OCI-LY7 (cell line): ENCODE results near the gene CCDC71L. TPM values are rescaled to one million over a fixed set of nuclear protein-coding genes. Genes with fewer than 3 reads are reported as not detected.

ENCODE experiments used
- BruUV-seq: library from RNA; stranded (reverse); fragments of 400-500 nt; replicated peaks from 2 replicates; lab custom pipeline; 2021; lab: Mats Ljungman, UMichigan
- CTCF ChIA-PET: fragments of 300-600 bp; sonication (Branson Sonifier 250); formaldehyde crosslinking; loops from one replicate; lab custom pipeline; 2022; ENCODE audit warnings: antibody characterized with exemption; ENCODE audit not compliant: unreplicated experiment; lab: Charles Lee
- POLR2A ChIA-PET: fragments of 300-600 bp; sonication (Branson Sonifier 250); formaldehyde crosslinking; loops from one replicate; lab custom pipeline; 2022; ENCODE audit warnings: antibody characterized with exemption; lab: Charles Lee
- DNase-seq: peaks from one replicate; pipeline ENCODE4 v3.0.0-alpha.2; 2015; ENCODE audit warnings: low spot score
- H2AFZ ChIP-seq: fragments of 200-600 bp; sonication (generic), shearing (Covaris generic); 2 replicates; pipeline ENCODE4 v1.6.1; 2014; ENCODE audit warnings: mild to moderate bottlenecking, antibody characterized with exemption, low read length, moderate library complexity
- H3K27ac ChIP-seq: fragments of 200-600 bp; sonication (generic); 2 replicates; pipeline ENCODE4 v1.5.1; 2014; ENCODE audit warnings: mixed run types, low read depth, mild to moderate bottlenecking, moderate library complexity, low read length, inconsistent platforms; ENCODE audit not compliant: poor library complexity, severe bottlenecking
- H3K36me3 ChIP-seq: fragments of 200-600 bp; sonication (generic); 2 replicates; pipeline ENCODE4 v1.6.1; 2014; ENCODE audit warnings: mild to moderate bottlenecking, antibody characterized with exemption, low read length, moderate library complexity, mixed read lengths; ENCODE audit not compliant: insufficient read depth
- H3K4me1 ChIP-seq: fragments of 200-600 bp; sonication (generic); 2 replicates; pipeline ENCODE4 v1.5.1; 2014; ENCODE audit warnings: mild to moderate bottlenecking, low read length; ENCODE audit not compliant: insufficient read depth, poor library complexity, severe bottlenecking
- H3K4me2 ChIP-seq: fragments of 200-600 bp; sonication (generic); 2 replicates; pipeline ENCODE4 v1.6.1; 2014; ENCODE audit warnings: mild to moderate bottlenecking, low read length
- H3K4me3 ChIP-seq: fragments of 200-600 bp; sonication (generic); 2 replicates; pipeline ENCODE4 v1.5.1; 2014; ENCODE audit warnings: mild to moderate bottlenecking, low read depth, low read length; ENCODE audit not compliant: poor library complexity, severe bottlenecking
- H3K79me2 ChIP-seq: fragments of 200-600 bp; sonication (generic); 2 replicates; pipeline ENCODE4 v1.6.1; 2016; ENCODE audit warnings: low read depth, mild to moderate bottlenecking, low read length, moderate library complexity, mixed read lengths; ENCODE audit not compliant: insufficient read depth
- H3K9me2 ChIP-seq: fragments of 200-600 bp; sonication (generic); 2 replicates; pipeline ENCODE4 v1.6.1; 2016; ENCODE audit warnings: mild to moderate bottlenecking, low read length, mixed read lengths; ENCODE audit not compliant: insufficient read depth
- H3K9me3 ChIP-seq: fragments of 200-600 bp; sonication (generic); 2 replicates; pipeline ENCODE4 v1.6.1; 2014; ENCODE audit warnings: mild to moderate bottlenecking, mixed run types, low read length, mixed read lengths
- H4K20me1 ChIP-seq: fragments of 200-600 bp; sonication (generic); 2 replicates; pipeline ENCODE4 v1.6.1; 2014; ENCODE audit warnings: mild to moderate bottlenecking, antibody characterized with exemption, low read length, moderate library complexity, mixed read lengths; ENCODE audit not compliant: insufficient read depth
- EZH2phosphoT487 ChIP-seq: fragments of 200-600 bp; sonication (generic); IDR thresholded peaks from 2 replicates; pipeline ENCODE4 v1.6.1; 2018; ENCODE audit warnings: low read depth, borderline replicate concordance, mild to moderate bottlenecking, mixed run types, antibody characterized with exemption, low read length, moderate library complexity, mixed read lengths
- intact Hi-C: fragments of 100-400 bp; cut with micrococcal nuclease; formaldehyde crosslinking; loops from one replicate; pipeline ENCODE4 v1.10.0; 2022; ENCODE audit not compliant: unreplicated experiment
- total RNA-seq, 2 experiments: library from RNA; depleted of rRNA in 1 of 2; stranded (reverse); fragments of >200 nt in 1 of 2; shearing (Covaris generic) in 1 of 2; gene quantifications; 2 replicates each; pipeline ENCODE4 v1.2.3, GENCODE V29; 2014 to 2022
- TF ChIP-seq, protein P1 (sequence below): fragments of 200-600 bp; sonication (generic); conservative IDR thresholded peaks from 2 replicates; pipeline ENCODE4 v1.5.1; 2014; ENCODE audit warnings: mild to moderate bottlenecking, antibody characterized with exemption, low read length, moderate library complexity, mixed read lengths

The CCDC71L gene
- total RNA-seq, 2 experiments from 2014 or later: 18.5 to 20.5 TPM

GRCh38 chr7:106608661-106609060 is 52.3 kb downstream of the CCDC71L start:
- intact Hi-C loops: no loop called here
- DNase-seq: no peak
- CTCF ChIA-PET: no interaction called here
- Histone ChIP-seq H3K27ac (no peak overlapping the region), H3K9me3 (no peaks in the 10 kb centered on the region), H2AFZ (no peak overlapping the region), H3K36me3 (no peaks in the 10 kb centered on the region), H3K79me2 (no peaks in the 10 kb centered on the region), H3K4me2 (no peak overlapping the region), H3K9me2 (no peaks in the 10 kb centered on the region), H3K4me1 (no peaks in the 10 kb centered on the region), H3K4me3 (no peak overlapping the region), H4K20me1 (no peaks in the 10 kb centered on the region)
- POLR2A ChIA-PET: no interaction called here
- no TSS peak for BruUV-seq
- TF ChIP-seq EZH2phosphoT487: no peak
- TF ChIP-seq, protein P1, sequence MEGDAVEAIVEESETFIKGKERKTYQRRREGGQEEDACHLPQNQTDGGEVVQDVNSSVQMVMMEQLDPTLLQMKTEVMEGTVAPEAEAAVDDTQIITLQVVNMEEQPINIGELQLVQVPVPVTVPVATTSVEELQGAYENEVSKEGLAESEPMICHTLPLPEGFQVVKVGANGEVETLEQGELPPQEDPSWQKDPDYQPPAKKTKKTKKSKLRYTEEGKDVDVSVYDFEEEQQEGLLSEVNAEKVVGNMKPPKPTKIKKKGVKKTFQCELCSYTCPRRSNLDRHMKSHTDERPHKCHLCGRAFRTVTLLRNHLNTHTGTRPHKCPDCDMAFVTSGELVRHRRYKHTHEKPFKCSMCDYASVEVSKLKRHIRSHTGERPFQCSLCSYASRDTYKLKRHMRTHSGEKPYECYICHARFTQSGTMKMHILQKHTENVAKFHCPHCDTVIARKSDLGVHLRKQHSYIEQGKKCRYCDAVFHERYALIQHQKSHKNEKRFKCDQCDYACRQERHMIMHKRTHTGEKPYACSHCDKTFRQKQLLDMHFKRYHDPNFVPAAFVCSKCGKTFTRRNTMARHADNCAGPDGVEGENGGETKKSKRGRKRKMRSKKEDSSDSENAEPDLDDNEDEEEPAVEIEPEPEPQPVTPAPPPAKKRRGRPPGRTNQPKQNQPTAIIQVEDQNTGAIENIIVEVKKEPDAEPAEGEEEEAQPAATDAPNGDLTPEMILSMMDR: no peak

Other genes with a start within 250 kb of the CCDC71L start
- 21.1 and 22.8 TPM in 2 replicates for gene PIK3CG, start 204.1 kb upstream of the CCDC71L start, total RNA-seq (2014; rRNA removed; shearing (Covaris generic))
- gene PIK3CG, start 204.1 kb upstream of the CCDC71L start, total RNA-seq (2022): 47.2 and 53.1 TPM in 2 replicates